Stimulated activated CD8-positive, alpha-beta memory T cell treated with anti-CD3 and anti-CD28 coated beads, Interleukin-7, amount 100 ng/mL, for 48 hours (primary cell): Measurements from ENCODE around the gene AGRP.

ENCODE experiments used
- DNase-seq, 2 donors: peaks; one replicate each; pipeline ENCODE4 v3.0.0-alpha.2; 2020; ENCODE audit warnings: low read depth in 1 of 2; ENCODE audit errors: extremely low read depth in 1 of 2

The AGRP gene

GRCh38 chr16:67463691-67464090 is 19.7 kb downstream of the AGRP start:
- no peak for DNase-seq

- DNase-seq, result no peak
Measured at GRCh38 chr16:67463059-67463458, 20.3 kb downstream of the AGRP start.

- DNase-seq, result no peak
Measured at GRCh38 chr16:67462279-67462655, 21.1 kb downstream of the AGRP start.

GRCh38 chr16:67461600-67462278 is 21.6 kb downstream of the AGRP start:
- no peak for DNase-seq

- DNase-seq, result no peak
Measured at GRCh38 chr16:67460961-67461360, 22.4 kb downstream of the AGRP start.

DNA sequence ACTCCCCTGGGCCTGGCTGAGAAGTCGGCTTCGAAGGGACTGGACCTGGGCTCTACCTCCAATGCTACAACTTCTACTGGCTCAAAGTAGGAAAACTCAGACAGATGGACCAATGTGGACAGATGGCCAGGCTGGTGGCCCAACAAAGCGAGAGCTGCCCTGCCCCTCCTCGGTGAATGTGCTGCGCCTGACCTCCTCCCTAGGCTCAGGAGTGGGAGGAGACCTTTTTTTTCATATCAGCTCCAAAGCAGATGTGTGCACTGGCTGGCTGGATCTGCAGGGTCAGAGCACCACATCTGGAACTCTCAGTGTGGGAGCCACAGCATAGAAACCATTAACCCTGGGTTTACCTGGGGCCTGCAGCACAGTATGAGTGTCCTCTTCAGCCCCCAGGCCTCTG is 23.2 kb downstream of the AGRP start:
- DNase-seq, result no peak

- DNase-seq, result no peak
Measured at GRCh38 chr16:67459861-67460150, 23.5 kb downstream of the AGRP start.

- DNase-seq, result no peak
Measured at GRCh38 chr16:67459066-67459860, 24.1 kb downstream of the AGRP start.

DNA sequence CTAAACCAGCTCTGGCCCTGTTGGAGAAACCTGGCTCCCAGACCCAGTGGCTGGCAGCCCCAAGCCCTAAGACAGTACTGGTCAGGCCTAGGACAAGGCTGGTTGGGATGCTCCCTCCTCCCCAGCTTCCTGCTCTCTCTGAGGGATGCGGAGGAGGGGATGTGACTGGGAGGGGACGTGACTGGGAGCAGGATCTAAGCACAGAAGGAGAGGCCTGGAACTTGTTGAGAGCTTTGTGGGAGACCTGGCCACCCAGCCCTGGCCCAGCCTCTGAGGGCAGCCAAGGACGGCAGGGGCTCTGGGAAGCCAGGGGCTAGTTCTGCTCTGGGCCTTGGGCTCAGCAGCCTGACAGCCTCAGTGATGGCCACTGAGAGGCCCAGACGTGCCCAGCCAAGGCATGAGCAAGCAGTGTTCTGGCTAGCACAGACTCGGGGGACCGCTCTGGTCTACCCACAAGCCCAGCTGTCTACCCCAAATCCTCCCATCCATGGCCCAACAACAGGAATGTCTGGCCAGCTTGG is 25.2 kb downstream of the AGRP start:
- DNase-seq, result no peak

DNA sequence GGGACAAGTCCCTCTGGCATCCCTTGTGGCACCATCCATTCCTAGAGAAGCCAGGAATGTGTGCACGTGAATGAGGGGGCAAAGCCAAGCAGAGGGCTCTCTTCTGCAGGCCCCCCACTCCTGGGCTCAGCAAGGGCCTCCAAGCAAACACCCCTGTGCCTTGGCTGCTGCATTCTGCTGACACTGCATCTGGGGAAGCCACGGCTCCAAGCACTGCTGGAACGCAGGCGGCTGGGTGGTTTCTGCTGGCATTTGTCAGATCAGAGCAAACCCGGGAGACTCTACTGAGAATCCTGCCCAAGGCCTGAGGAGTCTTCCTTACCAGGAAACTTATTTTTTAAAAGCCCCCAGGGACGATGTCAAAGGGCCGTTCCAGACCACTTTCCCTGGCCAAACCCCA is 25.7 kb downstream of the AGRP start:
- DNase-seq, result no peak

DNA sequence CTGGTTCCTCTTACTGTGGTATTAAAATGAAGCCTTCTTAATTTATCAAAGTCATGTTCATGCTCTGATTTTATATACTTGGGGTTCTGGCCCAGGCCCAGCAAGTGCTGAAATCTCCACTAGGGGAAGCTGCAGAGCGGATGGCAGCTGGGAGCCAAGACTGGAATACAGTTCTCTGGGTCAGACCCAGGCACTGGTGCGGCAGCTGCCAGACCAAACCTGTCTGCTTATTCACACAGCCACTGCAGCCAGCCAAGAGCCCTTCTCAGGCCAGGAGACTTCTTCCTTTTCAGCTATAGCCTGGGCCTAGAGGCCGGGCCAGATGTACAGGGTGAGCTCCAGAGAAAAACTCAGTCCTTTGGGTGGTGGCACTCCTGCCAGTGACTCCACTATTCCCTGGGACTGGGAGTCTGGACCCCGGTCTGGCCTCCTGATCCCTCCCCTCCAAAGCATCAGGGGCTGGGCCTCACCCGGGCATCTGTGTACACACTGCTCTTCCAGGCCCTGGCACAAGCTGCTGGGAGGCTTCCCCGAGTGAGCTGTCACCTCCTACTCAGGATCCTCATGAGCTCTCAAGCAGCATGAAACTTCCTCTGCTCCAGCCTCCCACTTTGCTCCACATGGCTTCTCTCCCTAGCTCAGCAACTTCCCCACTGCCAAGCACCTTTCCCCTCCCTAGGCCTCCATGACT is 26.8 kb downstream of the AGRP start:
- DNase-seq, result no peak

DNA sequence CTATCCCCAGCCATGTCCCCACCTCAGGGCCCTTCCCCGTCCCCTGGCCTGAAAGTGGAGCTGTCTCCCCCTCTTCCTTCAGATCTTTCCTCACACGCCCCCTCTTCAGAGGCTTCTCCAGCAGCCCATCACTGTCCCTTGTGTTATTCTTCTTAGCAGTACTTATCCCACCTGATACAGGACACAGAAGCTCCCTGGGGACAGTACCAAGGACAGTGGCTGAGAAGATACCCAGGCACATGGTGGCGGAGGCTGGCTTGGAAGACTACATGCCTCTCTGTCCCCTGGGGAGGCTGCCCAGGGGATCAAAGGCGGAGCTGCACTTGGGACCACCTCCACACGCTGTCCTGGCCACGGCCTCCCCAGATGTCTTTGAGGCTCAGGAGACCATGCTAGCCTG is 28.5 kb downstream of the AGRP start:
- DNase-seq, result no peak

DNA sequence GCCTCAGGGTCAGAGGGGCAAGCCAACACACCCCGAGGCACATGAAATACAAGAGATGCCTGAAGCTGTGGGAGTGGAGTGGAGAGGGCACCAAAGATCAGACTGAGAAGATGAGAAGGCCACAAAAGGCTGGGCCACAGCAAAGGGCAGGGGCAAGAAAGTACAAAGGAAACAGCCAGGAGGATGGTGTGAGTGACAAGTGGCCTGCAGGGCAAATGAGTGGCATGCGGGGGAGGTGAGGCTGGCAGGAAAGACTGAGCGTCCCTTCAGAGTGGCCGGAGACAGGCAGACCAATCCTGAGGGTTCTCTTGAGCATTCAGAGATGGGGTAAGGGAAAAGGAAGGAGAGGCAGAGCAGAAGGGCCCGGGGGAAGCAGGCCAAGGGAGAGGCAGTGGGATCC is 29.2 kb downstream of the AGRP start:
- no peak for DNase-seq

GRCh38 chr16:67451704-67452435 is 31.5 kb downstream of the AGRP start:
- no peak for DNase-seq

- no peak for DNase-seq
Measured at GRCh38 chr16:67451061-67451703, 32.2 kb downstream of the AGRP start.

DNA sequence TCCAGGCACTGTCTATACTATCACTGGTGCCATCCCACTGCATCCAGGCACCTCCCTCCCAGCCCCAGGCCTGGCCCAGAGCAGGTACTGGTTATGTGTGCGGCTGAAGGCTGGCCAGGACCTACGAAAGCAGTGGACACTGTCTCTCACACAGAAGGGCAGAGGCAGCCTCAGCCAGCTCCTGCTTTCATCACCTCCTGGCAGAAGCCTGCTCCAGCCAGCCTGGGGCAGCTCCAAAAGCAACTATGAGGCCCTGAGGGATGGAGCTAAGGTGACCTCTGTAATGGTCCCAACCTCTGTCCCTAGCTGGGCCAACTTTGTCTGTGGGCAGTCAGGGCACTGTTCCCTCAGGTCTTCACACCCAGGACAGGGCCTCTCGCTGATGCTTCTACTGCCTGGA is 33.6 kb downstream of the AGRP start:
- DNase-seq, result no peak

GRCh38 chr16:67449336-67449735 is 34.0 kb downstream of the AGRP start:
- DNase-seq, result no peak

DNA sequence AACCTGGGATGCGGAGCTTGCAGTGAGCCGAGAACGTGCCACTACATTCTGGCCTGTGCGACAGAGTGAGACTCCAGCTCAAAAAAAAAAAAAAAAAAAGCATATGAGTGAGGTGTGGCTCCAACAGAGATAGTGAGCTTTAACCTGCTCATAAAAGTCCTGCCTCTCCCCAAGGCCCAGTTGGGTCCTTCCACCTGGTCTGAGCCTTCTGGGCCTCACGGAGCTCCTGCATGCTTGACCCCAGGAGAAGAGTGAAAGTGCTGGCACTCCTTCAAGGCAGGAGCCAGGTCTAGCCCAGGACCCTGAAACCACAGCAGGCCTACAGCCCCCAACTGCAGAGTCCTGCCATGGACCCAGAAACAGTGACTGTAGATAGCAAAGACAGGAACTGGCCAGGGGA is 34.8 kb downstream of the AGRP start:
- DNase-seq, result no peak

DNA sequence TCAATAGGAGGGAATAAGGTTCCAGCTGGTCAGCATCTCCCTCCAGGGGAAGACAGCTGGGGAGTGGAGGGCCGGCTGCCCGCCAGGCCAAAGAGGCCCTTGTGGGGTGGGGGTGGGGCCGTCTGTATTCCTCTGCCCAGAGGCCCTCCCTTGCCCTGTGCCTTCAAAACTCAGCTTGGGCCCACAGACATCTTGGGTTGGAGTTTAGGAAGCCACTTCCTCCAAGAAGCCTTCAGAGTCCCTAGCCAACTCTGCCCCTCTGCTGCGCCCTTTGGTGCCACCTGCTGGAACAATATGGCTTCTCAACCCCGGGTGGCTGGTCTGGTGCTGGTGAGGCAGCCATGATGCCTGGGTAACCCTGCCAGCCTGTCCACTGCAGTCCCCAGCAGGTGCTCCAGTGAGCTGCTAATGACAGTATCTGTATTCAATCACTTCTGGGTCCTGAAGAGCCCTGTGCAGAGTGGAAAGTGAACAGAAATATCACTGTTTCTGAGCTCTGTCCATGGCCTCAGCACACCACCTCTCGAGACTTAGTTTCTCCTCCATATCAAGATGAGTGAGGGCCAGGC is 35.8 kb downstream of the AGRP start:
- peak; percentile 45 to 46 for DNase-seq

DNA sequence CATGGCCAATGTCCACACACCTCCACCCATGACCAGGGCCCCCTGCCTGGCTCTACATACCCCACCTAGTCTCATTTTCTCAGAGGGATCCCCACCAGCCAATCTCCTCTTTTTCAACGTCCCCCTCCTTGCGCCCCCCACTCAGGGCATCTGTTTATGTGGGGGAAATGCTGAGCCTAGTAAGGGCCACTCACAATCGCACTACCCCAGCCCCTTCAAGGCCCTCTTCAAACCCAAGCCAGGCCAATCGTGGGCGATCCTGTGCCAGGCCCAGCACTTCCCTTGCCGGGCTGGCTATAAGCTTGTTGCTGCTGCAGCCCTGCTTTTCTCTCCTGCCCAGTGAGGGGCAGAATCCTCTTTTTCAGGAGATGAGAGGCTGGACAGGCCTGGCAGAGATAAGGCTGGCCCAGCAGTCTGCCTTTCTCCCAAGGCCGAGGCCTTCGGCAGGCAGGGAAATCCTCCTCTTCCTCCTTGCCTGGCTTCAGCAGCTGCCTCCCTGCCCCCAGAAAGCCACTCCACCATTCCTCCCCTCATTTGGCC is 36.3 kb downstream of the AGRP start:
- DNase-seq, result no peak
